Urothelium cell line (cell line): ENCODE data around the gene RRAGB.
"Not testable (repeated sequence)": the region's sequence is repeated elsewhere in the genome, so short reads cannot be mapped to it uniquely, and the experiment has no call there.

Experiments used
- DNase-seq: peaks from one replicate; pipeline ENCODE4 v3.0.0; 2011; ENCODE audit warnings: low spot score, mixed read lengths
- FAIRE-seq: peaks from 2 replicates; lab custom pipeline; 2011; peaks lifted over from hg19 to GRCh38; lab: Jason Lieb, UNC

Gene RRAGB, protein sequence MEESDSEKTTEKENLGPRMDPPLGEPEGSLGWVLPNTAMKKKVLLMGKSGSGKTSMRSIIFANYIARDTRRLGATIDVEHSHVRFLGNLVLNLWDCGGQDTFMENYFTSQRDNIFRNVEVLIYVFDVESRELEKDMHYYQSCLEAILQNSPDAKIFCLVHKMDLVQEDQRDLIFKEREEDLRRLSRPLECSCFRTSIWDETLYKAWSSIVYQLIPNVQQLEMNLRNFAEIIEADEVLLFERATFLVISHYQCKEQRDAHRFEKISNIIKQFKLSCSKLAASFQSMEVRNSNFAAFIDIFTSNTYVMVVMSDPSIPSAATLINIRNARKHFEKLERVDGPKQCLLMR

DNA sequence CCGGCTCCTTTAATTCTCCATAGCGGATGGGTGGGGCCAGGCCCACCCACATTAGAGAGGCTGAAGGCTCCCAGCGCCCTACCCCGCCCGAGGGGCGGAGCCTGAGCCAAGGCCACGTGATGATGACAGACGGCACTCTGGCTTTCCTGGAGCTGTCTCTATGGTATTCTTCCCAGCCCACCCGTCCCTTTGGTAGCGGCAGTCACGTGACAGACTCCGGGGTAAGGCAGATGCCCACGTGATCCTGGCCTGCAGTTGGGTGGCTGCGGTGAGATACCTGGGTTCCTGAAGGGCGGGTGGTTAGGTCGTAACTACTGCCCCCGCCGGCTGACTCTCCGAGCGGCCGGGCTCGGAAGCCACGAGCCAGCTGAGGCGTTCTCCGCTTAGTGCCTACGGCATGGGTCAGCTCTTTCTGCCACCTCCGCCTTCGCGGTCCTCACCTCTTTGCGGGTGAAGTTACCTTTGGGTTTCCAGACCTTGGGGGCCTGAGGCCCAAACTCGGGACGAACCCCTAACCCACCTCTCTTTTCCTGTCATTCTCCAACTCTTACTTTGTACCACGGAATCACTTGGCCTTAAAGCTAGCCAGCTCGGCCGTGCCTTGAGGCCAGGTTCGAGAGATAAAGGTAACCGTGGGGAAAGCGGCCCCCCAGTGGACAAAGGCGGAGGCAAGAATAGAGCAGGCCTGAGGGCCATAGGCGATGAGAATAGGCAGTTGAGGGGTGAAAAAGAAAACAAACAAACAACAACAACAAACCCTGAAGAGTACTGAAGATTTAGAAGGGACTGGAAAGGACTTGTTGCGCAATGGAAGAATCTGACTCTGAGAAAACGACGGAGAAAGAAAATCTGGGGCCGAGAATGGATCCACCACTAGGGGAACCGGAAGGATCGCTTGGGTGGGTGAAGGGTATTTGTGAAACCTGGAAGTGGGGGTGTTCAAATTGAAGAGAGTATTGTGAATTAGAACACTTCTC, at the start of gene RRAGB:
Gene RRAGB, plus strand, starts transcription at position 229 of the 977 bp plus-strand sequence. Its CDS starts 579 bp downstream, at position 808.
- FAIRE-seq (no peak), DNase-seq (peak; percentile 94)

GRCh38 chrX:55668084-55668483, 49.5 kb upstream of the RRAGB start:
- DNase-seq (no peak), FAIRE-seq (no peak)

GRCh38 chrX:55688579-55688978, 29.0 kb upstream of the RRAGB start:
- FAIRE-seq, DNase-seq: not testable (repeated sequence)

- FAIRE-seq (no peak), DNase-seq (no peak)
Measured at GRCh38 chrX:55695227-55696018, 22.1 kb upstream of the RRAGB start.

GRCh38 chrX:55697381-55697780, 20.2 kb upstream of the RRAGB start:
- DNase-seq (no peak), FAIRE-seq (no peak)

DNA sequence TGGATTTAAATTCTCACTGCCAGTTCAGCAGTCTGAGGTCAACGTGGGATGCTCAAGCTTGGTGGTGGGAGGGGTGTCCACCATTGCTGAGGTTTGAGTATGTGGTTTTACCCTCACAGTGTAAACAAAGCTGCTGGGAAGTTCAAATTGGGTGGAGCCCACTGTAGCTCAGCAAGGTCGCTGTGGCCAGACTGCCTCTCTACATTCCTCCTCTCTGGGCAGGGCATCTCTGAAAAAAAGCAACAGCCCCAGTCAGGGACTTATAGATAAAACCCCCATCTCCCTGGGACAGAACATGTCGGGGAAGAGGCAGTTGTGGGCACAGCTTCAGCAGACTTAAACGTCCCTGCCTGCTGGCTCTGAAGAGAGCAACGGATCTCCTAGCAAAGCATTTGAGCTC, 14.9 kb upstream of the RRAGB start:
- DNase-seq (no peak), FAIRE-seq (no peak)

- FAIRE-seq, result not testable (repeated sequence)
Measured at GRCh38 chrX:55703436-55703835, 14.1 kb upstream of the RRAGB start.

GRCh38 chrX:55705066-55705465, 12.5 kb upstream of the RRAGB start:
- not testable (repeated sequence) for DNase-seq, FAIRE-seq

More at GRCh38 chrX:55703436-55703835, 14.1 kb upstream of the RRAGB start:
- not testable (repeated sequence) for DNase-seq

DNA sequence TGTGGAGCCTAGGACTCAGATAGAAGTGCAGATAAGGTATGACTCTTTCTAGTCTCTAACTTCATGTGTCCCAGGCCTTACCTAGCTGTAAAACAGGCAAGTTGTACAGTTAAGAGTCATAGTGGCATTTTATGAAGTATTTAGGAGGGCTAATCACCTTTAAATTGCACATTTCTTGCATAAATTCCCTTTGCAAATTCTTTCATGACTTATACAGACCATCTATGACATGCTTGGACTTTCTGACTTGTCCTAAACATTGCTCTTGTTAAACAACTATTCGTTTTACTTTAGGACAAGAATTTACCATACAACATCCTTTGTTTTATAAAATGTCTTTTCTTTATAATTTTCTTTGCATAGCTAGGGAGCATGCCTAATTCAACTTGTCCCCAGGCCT, 7.8 kb upstream of the RRAGB start:
- no peak for DNase-seq
- FAIRE-seq, result no peak

- DNase-seq, result peak; percentile 63
- no peak for FAIRE-seq
Measured at GRCh38 chrX:55710701-55711100, 6.8 kb upstream of the RRAGB start.

DNA sequence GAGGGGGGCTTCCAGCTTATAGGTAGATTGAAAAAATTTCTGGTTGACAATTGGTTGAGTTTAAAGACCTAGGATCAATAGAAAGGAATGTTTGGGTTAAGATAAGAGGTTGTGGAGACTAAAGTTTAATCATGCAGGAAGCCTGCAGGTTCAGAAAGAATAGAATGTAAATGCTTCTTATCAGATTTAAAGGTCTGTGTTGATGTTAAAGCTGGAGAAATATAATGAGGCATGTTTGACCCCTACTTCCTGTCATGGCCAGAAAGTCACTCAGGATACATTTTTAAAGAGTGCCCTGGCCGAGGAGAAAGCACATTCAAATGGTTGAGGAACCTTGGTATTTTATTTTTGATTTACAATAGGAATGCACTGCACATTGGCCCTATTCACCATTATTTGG, 3.9 kb upstream of the RRAGB start:
- FAIRE-seq (no peak), DNase-seq (no peak)

DNA sequence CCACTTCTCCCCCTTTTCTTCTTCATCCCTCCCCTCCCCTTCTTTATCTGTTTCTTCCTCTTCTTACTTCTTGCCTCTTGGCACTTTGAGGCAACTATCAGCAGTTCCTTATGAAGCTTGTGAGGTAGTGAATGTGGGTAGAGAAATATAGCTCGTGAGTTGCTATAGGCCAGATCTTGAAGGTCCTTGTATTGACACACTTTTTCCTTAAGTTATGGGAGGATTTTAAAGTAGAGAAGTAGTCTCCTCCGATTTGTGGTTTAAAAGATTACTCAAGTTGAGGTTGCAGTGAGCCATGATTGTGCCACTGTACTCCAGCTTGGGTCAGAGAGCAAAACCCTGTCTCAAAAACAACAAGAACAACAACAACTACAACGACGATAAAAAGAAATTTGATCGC, 3.4 kb upstream of the RRAGB start:
- FAIRE-seq, result no peak
- no peak for DNase-seq

GRCh38 chrX:55715847-55716246, 1.7 kb upstream of the RRAGB start:
- FAIRE-seq (no peak), DNase-seq (no peak)

GRCh38 chrX:55716937-55717336, 612 bp upstream of the RRAGB start:
- DNase-seq (no peak), FAIRE-seq (no peak)

DNA sequence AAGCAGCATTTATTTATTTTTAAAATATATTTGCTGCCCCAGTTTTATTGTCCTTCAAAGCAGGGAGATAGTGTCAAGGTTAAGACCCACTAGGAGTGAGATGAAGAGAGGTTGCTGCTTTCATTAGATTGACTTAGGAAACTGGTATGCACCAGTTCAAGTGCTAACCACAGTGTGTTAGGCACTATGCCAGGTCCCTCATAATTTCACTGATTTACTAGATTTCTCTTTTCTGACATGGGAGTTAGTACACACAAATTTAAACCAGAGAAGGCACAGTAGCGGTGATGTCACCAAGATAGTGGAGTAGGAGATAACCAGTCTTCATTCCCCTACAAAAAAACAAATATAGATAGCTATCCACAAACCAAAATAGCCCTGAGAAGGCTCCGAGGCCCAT, 14.3 kb downstream of the RRAGB start:
- no peak for FAIRE-seq
- no peak for DNase-seq

GRCh38 chrX:55738969-55739368, 21.4 kb downstream of the RRAGB start:
- FAIRE-seq (no peak), DNase-seq (no peak)

DNA sequence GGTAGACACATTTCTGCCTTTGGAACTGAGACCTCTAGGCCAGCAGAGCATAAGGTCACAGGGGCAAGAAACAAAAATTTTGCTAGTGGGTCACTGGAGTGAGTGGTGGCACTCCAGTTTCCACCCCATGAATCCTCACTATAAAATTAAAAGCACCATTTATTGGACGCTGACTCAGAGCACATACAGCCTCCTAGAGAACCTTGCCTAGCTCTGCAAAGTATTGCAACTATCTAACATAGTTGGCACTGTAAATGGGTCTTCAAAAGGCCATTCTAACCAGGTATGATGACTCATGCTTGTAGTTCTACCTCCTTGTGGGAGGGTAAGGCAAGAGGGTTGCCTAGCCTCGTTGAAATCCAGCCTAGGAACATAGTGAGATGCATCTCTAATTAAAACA, 25.1 kb downstream of the RRAGB start:
- no peak for FAIRE-seq
- no peak for DNase-seq

DNA sequence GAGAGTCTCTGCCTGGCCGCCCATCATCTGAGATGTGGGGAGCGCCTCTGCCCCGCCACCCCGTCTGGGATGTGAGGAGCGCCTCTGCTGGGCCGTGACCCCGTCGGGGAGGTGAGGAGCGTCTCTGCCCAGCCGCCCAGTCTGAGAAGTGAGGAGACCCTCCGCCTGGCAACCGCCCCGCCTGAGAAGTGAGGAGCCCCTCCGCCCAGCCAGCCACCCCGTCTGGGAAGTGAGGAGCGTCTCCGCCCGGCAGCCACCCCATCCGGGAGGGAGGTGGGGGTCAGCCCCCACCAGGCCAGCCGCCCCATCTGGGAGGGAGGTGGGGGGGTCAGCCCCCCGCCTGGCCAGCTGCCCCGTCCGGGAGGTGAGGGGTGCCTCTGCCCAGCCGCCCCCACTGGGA, 30.9 kb downstream of the RRAGB start:
- not testable (repeated sequence) for FAIRE-seq, DNase-seq

DNA sequence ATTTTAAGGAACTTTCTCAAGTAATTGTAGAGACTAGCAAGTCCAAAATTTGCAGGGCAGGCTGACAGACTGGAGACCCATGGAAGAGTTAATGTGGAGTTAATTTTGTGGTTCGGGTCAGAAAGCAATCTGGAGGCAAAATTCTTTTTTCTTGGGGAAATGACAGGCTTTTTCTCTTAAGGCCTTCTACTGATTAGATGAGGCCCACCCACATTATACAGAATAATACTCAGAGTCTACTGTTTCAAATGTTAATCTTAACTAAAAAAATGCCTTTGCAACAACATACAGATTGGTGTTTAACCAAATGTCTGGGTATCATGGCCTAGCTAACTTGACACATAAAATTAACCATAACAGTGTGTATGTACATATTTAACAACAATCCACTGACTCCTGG, 32.7 kb downstream of the RRAGB start:
- DNase-seq (no peak), FAIRE-seq (no peak)

GRCh38 chrX:55754861-55755294, 37.3 kb downstream of the RRAGB start:
- DNase-seq (no peak), FAIRE-seq (no peak)

GRCh38 chrX:55758033-55758432, 40.5 kb downstream of the RRAGB start:
- DNase-seq (no peak), FAIRE-seq (no peak)
